ENCODE results near the gene YWHAG. TPM values are rescaled to one million over a fixed set of nuclear protein-coding genes. Genes with fewer than 3 reads are reported as not detected.

Gene YWHAG
- total and polyA plus RNA-seq, 7 experiments from 2014 or later, result 1.4 to 98.3 (median 35.1) TPM

- no peak for ATAC-seq
Observed at GRCh38 chr7:76286842-76287403, 71.9 kb downstream of the YWHAG start.

GRCh38 chr7:76285604-76286374 lies 73.0 kb downstream of the YWHAG start:
- Mint-ChIP-seq H3K36me3 (peaks cover 0 to 5% (median 3%) of the 10 kb centered on the region in 5 donors), H3K27ac (no peak overlapping the region), H3K27me3 (peaks cover 13 to 35% (median 20%) of the 10 kb centered on the region in 5 donors), H3K4me3 (no peak overlapping the region), H3K9me3 (no peaks in the 10 kb centered on the region), H3K4me1 (peaks cover 5 to 17% (median 13%) of the 10 kb centered on the region in 7 donors)
- ATAC-seq (no peak), DNase-seq (no peak)
- intact Hi-C loops (cut with micrococcal nuclease), result no loop called here
- Histone ChIP-seq H3K4me1 (ENCODE audit: control insufficient read depth in 2 of 2, insufficient read depth in 2 of 2, low read length in 2 of 2) (peaks cover 6 to 10% of the 10 kb centered on the region in 2 donors), H3K27ac (ENCODE audit: low read depth, low read length) (no peak overlapping the region), H3K27me3 (ENCODE audit: control insufficient read depth in 2 of 2, insufficient read depth in 2 of 2, low read length in 2 of 2) (peaks cover 4 to 6% of the 10 kb centered on the region in 2 donors), H3K4me3 (ENCODE audit: low read length) (no peak overlapping the region), H3K36me3 (ENCODE audit: control insufficient read depth in 2 of 3, insufficient read depth in 3 of 3, low read length in 3 of 3) (no peaks in the 10 kb centered on the region), H3K9me3 (ENCODE audit: control insufficient read depth in 2 of 3, low read length in 3 of 3) (no peaks in the 10 kb centered on the region)
- POLR2A ChIA-PET, result interaction anchor here (1.3 kb wide), 1 partner anchor 32 kb away, joined by 4 read pairs; no protein-coding TSS in a partner anchor
- CTCF ChIA-PET, result interaction anchor here (0.7 to 1.0 kb wide), 3 partner anchors 12 to 74 kb away, joined by 3 to 5 read pairs (median 3); partner anchors contain the start of gene YWHAG

More at GRCh38 chr7:76286842-76287403, 71.9 kb downstream of the YWHAG start:
- Histone ChIP-seq H3K9me3 (ENCODE audit: control insufficient read depth in 2 of 3, low read length in 3 of 3) (no peaks in the 10 kb centered on the region), H3K27ac (ENCODE audit: low read depth, low read length) (no peak overlapping the region), H3K36me3 (ENCODE audit: control insufficient read depth in 2 of 3, insufficient read depth in 3 of 3, low read length in 3 of 3) (no peaks in the 10 kb centered on the region), H3K4me1 (ENCODE audit: control insufficient read depth in 2 of 2, insufficient read depth in 2 of 2, low read length in 2 of 2) (peaks cover 3 to 4% of the 10 kb centered on the region in 2 donors), H3K4me3 (ENCODE audit: low read length) (no peak overlapping the region), H3K27me3 (ENCODE audit: control insufficient read depth in 2 of 2, insufficient read depth in 2 of 2, low read length in 2 of 2) (peaks cover 0 to 3% of the 10 kb centered on the region in 2 donors)
- Mint-ChIP-seq H3K27ac (no peak overlapping the region), H3K9me3 (no peaks in the 10 kb centered on the region), H3K4me3 (no peak overlapping the region), H3K36me3 (no peaks in the 10 kb centered on the region), H3K27me3 (peaks cover 8 to 27% (median 14%) of the 10 kb centered on the region in 5 donors), H3K4me1 (peaks cover 0 to 21% (median 10%) of the 10 kb centered on the region in 7 donors)
- ChIA-PET CTCF (interaction anchor here (0.6 kb wide), 1 partner anchor 232 kb away, joined by 3 read pairs; no protein-coding TSS in a partner anchor), POLR2A (interaction anchor here (1.2 to 1.3 kb wide), 2 partner anchors 30 to 31 kb away, joined by 4 read pairs; no protein-coding TSS in a partner anchor)
- no peak for DNase-seq
- intact Hi-C loops (cut with micrococcal nuclease), result no loop called here

DNA sequence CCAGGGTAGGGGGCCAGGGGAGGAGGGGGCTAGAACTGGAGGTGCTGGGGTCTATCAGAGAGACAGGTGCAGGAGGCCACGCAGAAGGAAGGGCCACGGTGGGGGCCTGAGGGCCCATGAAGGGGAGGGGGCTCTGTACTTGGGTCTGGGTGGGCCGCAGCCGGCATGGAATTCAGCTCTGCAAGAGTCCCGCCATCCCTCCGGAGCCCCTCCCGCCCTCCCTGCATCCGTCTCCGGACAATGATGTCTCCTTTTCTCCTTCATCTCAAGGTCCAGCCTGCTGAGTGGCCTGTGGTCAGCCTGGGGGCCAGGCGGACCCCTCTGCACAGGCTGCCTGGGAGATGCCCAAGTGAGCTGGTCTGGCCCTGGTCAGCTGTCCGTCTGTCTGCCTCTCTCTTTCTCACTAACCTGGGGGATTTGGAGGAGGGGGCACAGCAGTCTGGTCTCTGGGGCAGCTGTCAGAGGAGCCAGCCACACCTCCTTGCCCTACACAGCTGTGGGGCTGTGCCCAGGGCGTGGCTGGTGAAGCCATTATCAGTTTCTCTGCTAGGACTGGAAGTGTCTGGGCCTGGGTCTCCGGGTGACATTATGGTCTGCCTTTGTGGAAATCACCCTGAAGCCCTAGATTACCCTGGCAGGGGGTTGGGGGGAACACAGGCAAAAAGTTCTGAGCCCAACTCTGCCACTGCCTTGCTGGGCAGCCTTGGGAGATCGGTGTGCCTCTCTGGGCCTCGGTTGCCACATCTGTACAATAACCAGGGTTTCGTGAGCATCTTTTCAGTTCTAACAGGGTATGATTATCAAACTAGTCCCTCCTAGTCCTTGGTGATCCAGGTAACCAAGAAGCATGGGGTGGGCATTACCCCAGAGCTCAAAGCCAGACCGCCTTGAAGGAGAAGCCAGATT lies 75.3 kb downstream of the YWHAG start:
- CTCF ChIA-PET, result no interaction called here
- POLR2A ChIA-PET, result interaction anchor here (0.8 kb wide), 1 partner anchor 66 kb away, joined by 3 read pairs; no protein-coding TSS in a partner anchor

GRCh38 chr7:76282344-76283253 lies 76.2 kb downstream of the YWHAG start:
- Histone ChIP-seq H3K27ac (ENCODE audit: low read depth, low read length) (no peak overlapping the region), H3K36me3 (ENCODE audit: control insufficient read depth in 2 of 3, insufficient read depth in 3 of 3, low read length in 3 of 3) (no peaks in the 10 kb centered on the region), H3K4me1 (ENCODE audit: control insufficient read depth in 2 of 2, insufficient read depth in 2 of 2, low read length in 2 of 2) (peaks cover 6 to 10% of the 10 kb centered on the region in 2 donors), H3K27me3 (ENCODE audit: control insufficient read depth in 2 of 2, insufficient read depth in 2 of 2, low read length in 2 of 2) (peaks cover 4 to 6% of the 10 kb centered on the region in 2 donors), H3K9me3 (ENCODE audit: control insufficient read depth in 2 of 3, low read length in 3 of 3) (no peaks in the 10 kb centered on the region), H3K4me3 (ENCODE audit: low read length) (peak overlapping the region; percentile 10)
- peak overlapping the region; percentile 68 to 88 (median 82) for H3K4me3 Mint-ChIP-seq
- POLR2A ChIA-PET, result interaction anchor here (0.8 kb wide), 1 partner anchor 67 kb away, joined by 3 read pairs; no protein-coding TSS in a partner anchor
- no peaks in the 10 kb centered on the region for H3K9me3 Mint-ChIP-seq
- H3K27me3 Mint-ChIP-seq, result peaks cover 28 to 57% (median 30%) of the 10 kb centered on the region in 5 donors
- peaks cover 0 to 6% (median 3%) of the 10 kb centered on the region in 5 donors for H3K36me3 Mint-ChIP-seq
- ATAC-seq (peak; percentile 47), DNase-seq (peak in 1 of 9 donors; percentile 47)
- intact Hi-C loops (cut with micrococcal nuclease), result loop anchor here in 1 of 2 donors (5.0 kb wide), 1 partner anchor 35 kb away; no protein-coding TSS in a partner anchor
- H3K4me1 Mint-ChIP-seq, result peaks cover 6 to 16% (median 14%) of the 10 kb centered on the region in 7 donors
- H3K27ac Mint-ChIP-seq, result no peak overlapping the region
- CTCF ChIA-PET, result interaction anchor here (1.2 to 1.3 kb wide), 2 partner anchors 9 to 31 kb away, joined by 4 to 5 read pairs; no protein-coding TSS in a partner anchor

More for the DNA sequence above, 75.3 kb downstream of the YWHAG start:
- Histone ChIP-seq H3K27ac (ENCODE audit: low read depth, low read length) (no peak overlapping the region), H3K27me3 (ENCODE audit: control insufficient read depth in 2 of 2, insufficient read depth in 2 of 2, low read length in 2 of 2) (peaks cover 4 to 6% of the 10 kb centered on the region in 2 donors), H3K36me3 (ENCODE audit: control insufficient read depth in 2 of 3, insufficient read depth in 3 of 3, low read length in 3 of 3) (no peaks in the 10 kb centered on the region), H3K9me3 (ENCODE audit: control insufficient read depth in 2 of 3, low read length in 3 of 3) (no peaks in the 10 kb centered on the region), H3K4me1 (ENCODE audit: control insufficient read depth in 2 of 2, insufficient read depth in 2 of 2, low read length in 2 of 2) (peaks cover 6 to 10% of the 10 kb centered on the region in 2 donors), H3K4me3 (ENCODE audit: low read length) (no peak overlapping the region)
- peak overlapping the region in 1 of 9 donors; percentile 55 for H3K27ac Mint-ChIP-seq
- peaks cover 0 to 6% (median 3%) of the 10 kb centered on the region in 5 donors for H3K36me3 Mint-ChIP-seq
- peak overlapping the region in 9 of 10 donors; percentile 29 to 88 (median 60) for H3K4me3 Mint-ChIP-seq
- ATAC-seq (no peak), DNase-seq (no peak)
- intact Hi-C loops (cut with micrococcal nuclease), result loop anchor here in 1 of 2 donors (5.0 kb wide), 1 partner anchor 34 kb away; no protein-coding TSS in a partner anchor
- peaks cover 22 to 53% (median 30%) of the 10 kb centered on the region in 5 donors for H3K27me3 Mint-ChIP-seq
- H3K9me3 Mint-ChIP-seq, result no peaks in the 10 kb centered on the region
- H3K4me1 Mint-ChIP-seq, result peaks cover 6 to 16% (median 14%) of the 10 kb centered on the region in 7 donors

DNA sequence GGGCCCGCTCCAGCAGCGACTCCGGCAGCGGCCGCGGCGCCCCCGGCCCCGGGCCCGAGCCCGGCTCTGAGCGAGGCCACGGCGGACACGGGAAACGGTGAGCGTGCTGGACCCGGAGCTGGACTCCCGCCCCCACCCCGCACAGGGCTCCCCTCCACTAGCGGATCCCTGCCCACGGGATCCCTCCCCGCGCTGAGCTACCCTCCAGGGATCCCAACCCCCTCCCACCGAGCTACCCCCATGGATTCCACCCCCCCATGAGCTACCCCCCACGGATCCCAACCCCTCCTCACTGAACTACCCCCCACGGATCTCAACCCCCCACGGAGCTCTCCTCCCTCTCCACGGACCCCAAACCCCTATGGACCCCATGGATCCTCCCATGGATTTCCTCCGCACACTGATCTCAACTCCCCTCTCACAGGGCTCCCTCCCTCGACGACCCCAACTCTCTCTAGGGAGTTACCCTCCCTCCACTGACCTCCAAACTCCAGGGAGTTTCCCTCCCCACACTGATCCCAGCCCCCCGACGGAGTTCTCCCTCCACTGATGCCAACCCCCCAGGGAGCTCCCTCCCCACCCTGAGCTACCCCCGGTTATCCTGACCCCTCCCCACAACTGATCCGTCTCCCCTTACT lies 77.0 kb downstream of the YWHAG start:
- no peak for ATAC-seq
- peak overlapping the region in 1 of 9 donors; percentile 68 for H3K27ac Mint-ChIP-seq

More for the DNA sequence above, 77.0 kb downstream of the YWHAG start:
- intact Hi-C loops (cut with micrococcal nuclease), result loop anchor here in 1 of 2 donors (5.0 kb wide), 1 partner anchor 35 kb away; no protein-coding TSS in a partner anchor
- Histone ChIP-seq H3K27ac (ENCODE audit: low read depth, low read length) (no peak overlapping the region), H3K9me3 (ENCODE audit: control insufficient read depth in 2 of 3, low read length in 3 of 3) (no peaks in the 10 kb centered on the region), H3K27me3 (ENCODE audit: control insufficient read depth in 2 of 2, insufficient read depth in 2 of 2, low read length in 2 of 2) (peaks cover 4 to 6% of the 10 kb centered on the region in 2 donors), H3K36me3 (ENCODE audit: control insufficient read depth in 2 of 3, insufficient read depth in 3 of 3, low read length in 3 of 3) (no peaks in the 10 kb centered on the region), H3K4me3 (ENCODE audit: low read length) (peak overlapping the region; percentile 10), H3K4me1 (ENCODE audit: control insufficient read depth in 2 of 2, insufficient read depth in 2 of 2, low read length in 2 of 2) (peaks cover 6 to 10% of the 10 kb centered on the region in 2 donors)
- ChIA-PET POLR2A (no interaction called here), CTCF (interaction anchor here (1.2 to 1.3 kb wide), 2 partner anchors 9 to 32 kb away, joined by 4 to 5 read pairs; no protein-coding TSS in a partner anchor)
- no peak for DNase-seq
- H3K36me3 Mint-ChIP-seq, result peaks cover 0 to 6% (median 3%) of the 10 kb centered on the region in 5 donors
- peaks cover 29 to 60% (median 35%) of the 10 kb centered on the region in 5 donors for H3K27me3 Mint-ChIP-seq
- no peaks in the 10 kb centered on the region for H3K9me3 Mint-ChIP-seq
- peaks cover 6 to 16% (median 14%) of the 10 kb centered on the region in 7 donors for H3K4me1 Mint-ChIP-seq
- H3K4me3 Mint-ChIP-seq, result peak overlapping the region; percentile 68 to 88 (median 82)

Data from naive thymus-derived CD4-positive, alpha-beta T cell (primary cell).